ENCODE results near the gene CRYM. TPM values are rescaled to one million over a fixed set of nuclear protein-coding genes. Genes with fewer than 3 reads are reported as not detected.
"Not testable (repeated sequence)": the region's sequence is repeated elsewhere in the genome, so short reads cannot be mapped to it uniquely, and the experiment has no call there.

CRYM gene
- total RNA-seq, 1 donor from 2014 or later = 4.6 TPM

DNA sequence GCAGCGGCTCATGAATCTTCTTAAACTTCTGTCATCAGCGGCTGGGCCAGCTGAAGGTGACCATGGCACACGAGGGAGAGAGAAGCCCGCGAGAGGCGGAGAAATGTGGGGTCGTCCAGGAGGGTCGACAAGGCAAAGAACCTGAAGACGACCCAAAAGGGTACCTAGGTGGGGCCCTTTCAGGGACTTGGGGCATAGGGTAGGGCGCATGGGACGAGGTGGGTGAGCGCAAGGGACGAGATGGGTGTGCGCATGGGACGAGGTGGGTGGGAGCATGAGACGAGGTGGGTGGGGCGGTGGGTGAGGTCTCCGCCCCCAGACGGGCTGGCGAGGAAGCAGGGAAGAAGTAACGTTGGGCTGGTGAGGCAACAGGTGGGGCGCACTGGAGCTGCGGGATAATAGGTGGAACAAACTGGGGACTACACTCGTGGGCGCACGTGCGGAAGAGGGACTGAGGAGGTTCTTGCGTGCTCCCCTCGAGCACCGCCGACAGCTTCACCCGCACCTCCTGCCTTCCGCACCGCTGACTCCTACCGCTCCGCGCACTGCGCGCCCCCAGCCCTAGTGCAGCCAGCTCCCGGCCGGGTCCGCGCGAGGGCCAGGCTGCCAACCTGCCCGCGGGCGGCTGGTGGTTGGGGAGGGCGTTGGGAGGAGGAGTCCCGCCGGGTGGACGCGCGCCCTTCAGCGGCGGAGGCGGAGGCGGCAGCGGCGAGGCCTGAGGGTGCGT lies 23.2 kb upstream of the CRYM start:
- H3K4me1 Mint-ChIP-seq = peaks cover 22% of the 10 kb centered on the region
- peaks cover 53% of the 10 kb centered on the region for H3K27me3 Mint-ChIP-seq (ENCODE audit: low read depth)
- TF ChIP-seq, protein P1, sequence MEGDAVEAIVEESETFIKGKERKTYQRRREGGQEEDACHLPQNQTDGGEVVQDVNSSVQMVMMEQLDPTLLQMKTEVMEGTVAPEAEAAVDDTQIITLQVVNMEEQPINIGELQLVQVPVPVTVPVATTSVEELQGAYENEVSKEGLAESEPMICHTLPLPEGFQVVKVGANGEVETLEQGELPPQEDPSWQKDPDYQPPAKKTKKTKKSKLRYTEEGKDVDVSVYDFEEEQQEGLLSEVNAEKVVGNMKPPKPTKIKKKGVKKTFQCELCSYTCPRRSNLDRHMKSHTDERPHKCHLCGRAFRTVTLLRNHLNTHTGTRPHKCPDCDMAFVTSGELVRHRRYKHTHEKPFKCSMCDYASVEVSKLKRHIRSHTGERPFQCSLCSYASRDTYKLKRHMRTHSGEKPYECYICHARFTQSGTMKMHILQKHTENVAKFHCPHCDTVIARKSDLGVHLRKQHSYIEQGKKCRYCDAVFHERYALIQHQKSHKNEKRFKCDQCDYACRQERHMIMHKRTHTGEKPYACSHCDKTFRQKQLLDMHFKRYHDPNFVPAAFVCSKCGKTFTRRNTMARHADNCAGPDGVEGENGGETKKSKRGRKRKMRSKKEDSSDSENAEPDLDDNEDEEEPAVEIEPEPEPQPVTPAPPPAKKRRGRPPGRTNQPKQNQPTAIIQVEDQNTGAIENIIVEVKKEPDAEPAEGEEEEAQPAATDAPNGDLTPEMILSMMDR (IDR thresholded peaks at IDR 0.05; ENCODE audit: unreplicated experiment) = no peak
- peak overlapping the region; percentile 90 for H3K4me3 Mint-ChIP-seq
- DNase-seq (ENCODE audit: low spot score in 2 of 2, unreplicated experiment in 2 of 2) = peak; percentile 41 to 71
- H3K36me3 Mint-ChIP-seq = no peaks in the 10 kb centered on the region
- no peaks in the 10 kb centered on the region for H3K9me3 Mint-ChIP-seq
- H3K27ac Mint-ChIP-seq = peak overlapping the region; percentile 86

DNA sequence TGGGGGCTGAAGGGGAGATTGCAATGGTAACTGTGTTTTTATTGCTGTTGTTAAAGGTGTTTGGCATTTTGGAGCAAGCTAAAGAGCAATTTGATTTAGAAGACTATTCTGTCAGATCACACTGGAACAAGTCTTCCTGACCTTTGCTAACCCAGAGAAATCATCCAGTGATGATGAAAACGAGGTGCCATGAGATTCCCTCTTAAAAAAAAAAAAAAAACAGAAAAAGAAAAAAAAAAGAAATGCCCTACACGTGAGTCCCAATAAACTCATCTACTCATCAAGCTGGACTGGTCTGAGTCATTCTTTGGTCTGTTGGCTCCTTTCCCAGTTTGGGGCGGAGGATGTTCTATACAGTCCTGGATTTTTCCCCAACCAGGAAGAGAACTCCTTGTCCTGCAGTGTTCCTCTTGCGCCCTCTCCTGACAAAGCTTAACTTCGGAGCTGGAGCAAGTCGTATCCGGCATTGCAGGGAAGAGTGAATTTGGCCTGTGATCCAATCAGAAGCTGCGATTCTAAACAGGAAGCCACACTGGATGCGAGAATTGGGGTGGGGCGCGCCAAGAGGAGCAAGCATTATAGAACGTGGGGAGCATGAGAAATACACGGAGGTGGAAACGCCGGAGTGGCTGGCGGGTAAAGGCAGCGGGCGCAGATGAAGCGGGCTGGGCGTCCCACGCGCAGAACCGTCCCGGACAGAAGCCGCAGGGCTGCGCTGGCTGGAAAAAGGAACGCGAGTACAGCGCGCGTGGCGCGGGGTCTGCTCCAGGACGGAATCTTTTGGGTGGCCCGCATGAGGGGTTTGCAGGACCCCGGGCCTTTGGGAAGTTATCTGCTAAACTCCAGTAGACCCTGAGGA lies 22.4 kb upstream of the CRYM start:
- H3K27me3 Mint-ChIP-seq (ENCODE audit: low read depth) = peaks cover 49% of the 10 kb centered on the region
- peak overlapping the region; percentile 90 for H3K4me3 Mint-ChIP-seq

DNA sequence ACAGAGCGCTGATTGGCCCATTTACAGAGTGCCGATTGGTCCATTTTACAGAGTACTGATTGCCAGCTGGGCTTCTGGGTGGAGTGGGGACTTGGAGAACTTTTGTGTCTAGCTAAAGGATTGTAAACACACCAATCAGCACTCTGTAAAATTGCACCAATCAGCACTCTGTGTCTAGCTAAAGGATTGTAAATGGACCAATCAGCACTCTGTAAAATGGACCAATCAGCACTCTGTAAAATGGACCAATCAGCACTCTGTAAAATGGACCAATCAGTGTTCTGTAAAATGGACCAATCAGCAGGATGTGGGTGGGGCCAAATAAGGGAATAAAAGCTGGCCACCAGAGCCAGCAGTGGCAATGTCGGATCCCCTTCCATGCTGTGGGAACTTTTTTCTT lies 11.7 kb upstream of the CRYM start:
- H3K36me3 Mint-ChIP-seq; H3K4me1 Mint-ChIP-seq; DNase-seq (ENCODE audit: low spot score in 2 of 2, unreplicated experiment in 2 of 2); H3K27ac Mint-ChIP-seq; H3K9me3 Mint-ChIP-seq; H3K4me3 Mint-ChIP-seq: not testable (repeated sequence)
- H3K27me3 Mint-ChIP-seq (ENCODE audit: low read depth) = peaks cover 45% of the 10 kb centered on the region

More for the DNA sequence above, 22.4 kb upstream of the CRYM start:
- H3K9me3 Mint-ChIP-seq = no peaks in the 10 kb centered on the region
- peaks cover 22% of the 10 kb centered on the region for H3K4me1 Mint-ChIP-seq
- no peaks in the 10 kb centered on the region for H3K36me3 Mint-ChIP-seq
- TF ChIP-seq, protein P1 (IDR thresholded peaks at IDR 0.05; ENCODE audit: unreplicated experiment) = peak; percentile 29
- peak overlapping the region; percentile 86 for H3K27ac Mint-ChIP-seq
- DNase-seq (ENCODE audit: low spot score in 2 of 2, unreplicated experiment in 2 of 2) = peak; percentile 77 to 91

GRCh38 chr16:21285314-21285713 lies 7.2 kb upstream of the CRYM start:
- Mint-ChIP-seq H3K9me3 (peaks cover 15% of the 10 kb centered on the region), H3K4me3 (no peak overlapping the region), H3K36me3 (no peaks in the 10 kb centered on the region), H3K27ac (no peak overlapping the region), H3K27me3 (ENCODE audit: low read depth) (peaks cover 35% of the 10 kb centered on the region), H3K4me1 (peaks cover 3% of the 10 kb centered on the region)
- DNase-seq (ENCODE audit: low spot score in 2 of 2, unreplicated experiment in 2 of 2) = no peak
- TF ChIP-seq, protein P1 (IDR thresholded peaks at IDR 0.05; ENCODE audit: unreplicated experiment) = no peak

GRCh38 chr16:21284414-21284813 lies 6.3 kb upstream of the CRYM start:
- H3K36me3 Mint-ChIP-seq = no peaks in the 10 kb centered on the region
- peaks cover 3% of the 10 kb centered on the region for H3K4me1 Mint-ChIP-seq
- TF ChIP-seq, protein P1 (IDR thresholded peaks at IDR 0.05; ENCODE audit: unreplicated experiment) = no peak
- peak overlapping the region; percentile 76 for H3K4me3 Mint-ChIP-seq
- DNase-seq (ENCODE audit: low spot score in 2 of 2, unreplicated experiment in 2 of 2) = no peak
- H3K27ac Mint-ChIP-seq = no peak overlapping the region
- H3K27me3 Mint-ChIP-seq (ENCODE audit: low read depth) = peaks cover 40% of the 10 kb centered on the region
- peaks cover 15% of the 10 kb centered on the region for H3K9me3 Mint-ChIP-seq
